NK-92 treated with Interleukin-12 subunit alpha and Interleukin-12 subunit beta, amount 100 ng/mL, for 24 hours (cell line): ENCODE results near the gene PERCC1.

Experiments
- DNase-seq: peaks from one replicate; lab custom pipeline; 2025; lab: John Stamatoyannopoulos, UW

PERCC1 gene

GRCh38 chr16:1450218-1450617 is 19.3 kb downstream of the PERCC1 start:
- no peak for DNase-seq

GRCh38 chr16:1450841-1451240 is 20.0 kb downstream of the PERCC1 start:
- DNase-seq = no peak

GRCh38 chr16:1451702-1452392 is 21.0 kb downstream of the PERCC1 start:
- no peak for DNase-seq

GRCh38 chr16:1452530-1452929 is 21.7 kb downstream of the PERCC1 start:
- DNase-seq = no peak

- DNase-seq = no peak
These were observed 22.4 kb downstream of the PERCC1 start for GRCh38 chr16:1453316-1453715.

GRCh38 chr16:1454561-1454960 is 23.7 kb downstream of the PERCC1 start:
- DNase-seq = no peak

GRCh38 chr16:1455190-1456171 is 24.6 kb downstream of the PERCC1 start:
- DNase-seq = no peak

GRCh38 chr16:1456951-1457350 is 26.1 kb downstream of the PERCC1 start:
- no peak for DNase-seq

- DNase-seq = no peak
These were observed 26.8 kb downstream of the PERCC1 start for GRCh38 chr16:1457489-1458245.

GRCh38 chr16:1458336-1458976 is 27.6 kb downstream of the PERCC1 start:
- no peak for DNase-seq

- no peak for DNase-seq
These were observed 28.1 kb downstream of the PERCC1 start for GRCh38 chr16:1458977-1459341.

GRCh38 chr16:1459967-1460366 is 29.1 kb downstream of the PERCC1 start:
- DNase-seq = no peak

- DNase-seq = no peak
These were observed 29.8 kb downstream of the PERCC1 start for GRCh38 chr16:1460602-1461138.

GRCh38 chr16:1461146-1461545 is 30.3 kb downstream of the PERCC1 start:
- no peak for DNase-seq

GRCh38 chr16:1464196-1464893 is 33.5 kb downstream of the PERCC1 start:
- no peak for DNase-seq

GRCh38 chr16:1464894-1465566 is 34.2 kb downstream of the PERCC1 start:
- DNase-seq = no peak

- no peak for DNase-seq
These were observed 34.7 kb downstream of the PERCC1 start for GRCh38 chr16:1465567-1465915.

- no peak for DNase-seq
These were observed 35.2 kb downstream of the PERCC1 start for GRCh38 chr16:1466054-1466453.

GRCh38 chr16:1466968-1467521 is 36.2 kb downstream of the PERCC1 start:
- DNase-seq = no peak

- DNase-seq = no peak
These were observed 37.5 kb downstream of the PERCC1 start for GRCh38 chr16:1468426-1468810.
